HepG2 (cell line): ENCODE data around the gene MVB12A. TPM values are rescaled to one million over a fixed set of nuclear protein-coding genes. Genes with fewer than 3 reads are reported as not detected.

ENCODE experiments used
- ATAC-seq: fragments of 200-7000 bp; cut with Tn5 transposase; 3 replicates; pipeline ENCODE4 v1.9.1; 2020; ENCODE audit warnings: mild to moderate bottlenecking, moderate library complexity
- BruUV-seq: library from RNA; stranded (reverse); fragments of 400-500 nt; replicated peaks from 2 replicates; lab custom pipeline; 2021; lab: Mats Ljungman, UMichigan
- CTCF ChIA-PET: fragments of 300-600 bp; formaldehyde crosslinking; extraction: SDS; loops from one replicate; lab custom pipeline; 2021; ENCODE audit warnings: low total read pairs, inconsistent platforms, low intra/inter-chr PET ratio; lab: Yijun Ruan, JAX
- POLR2A ChIA-PET: fragments of 350-600 bp; sonication (Branson Sonifier 250); formaldehyde crosslinking; loops from one replicate; lab custom pipeline; 2020; ENCODE audit warnings: antibody characterized with exemption, inconsistent platforms; lab: Yijun Ruan, JAX
- DNase-seq: peaks from one replicate; pipeline ENCODE4 v3.0.0-alpha.2; 2015; ENCODE audit warnings: low spot score
- FAIRE-seq: peaks from 3 replicates; lab custom pipeline; 2011; peaks lifted over from hg19 to GRCh38; lab: Jason Lieb, UNC
- H2AFZ ChIP-seq: one replicate; pipeline ENCODE4 v1.6.1; 2011; ENCODE audit warnings: low read length, inconsistent platforms
- H3K27ac ChIP-seq: fragments of 300-600 bp; 3 replicates; pipeline ENCODE4 v1.8.0; 2011; ENCODE audit warnings: mixed run types, mild to moderate bottlenecking, mixed read lengths, low read length, inconsistent platforms; ENCODE audit not compliant: insufficient read depth; ENCODE audit errors: extremely low read length
- H3K27me3 ChIP-seq, 2 experiments: fragments of 200-600 bp in 1 of 2; 2 replicates in 1 of 2; 3 replicates in 1 of 2; pipeline versions ENCODE4 v1.6.0 to v1.8.0; 2011; ENCODE audit warnings: low read length in 2 of 2, mild to moderate bottlenecking in 2 of 2, moderate library complexity in 2 of 2, inconsistent platforms in 1 of 2; ENCODE audit not compliant: insufficient read depth in 2 of 2, control insufficient read depth in 1 of 2
- H3K36me3 ChIP-seq, 2 experiments: fragments of 200-600 bp in 1 of 2; replicated peaks in 1 of 2; 2 replicates in 1 of 2; 3 replicates in 1 of 2; pipeline versions ENCODE4 v1.5.1 to v1.8.0; 2011; ENCODE audit warnings: low read length in 2 of 2, inconsistent platforms in 1 of 2; ENCODE audit not compliant: insufficient read depth in 2 of 2, control insufficient read depth in 1 of 2
- H3K4me1 ChIP-seq: 2 replicates; pipeline ENCODE4 v1.5.1; 2012; ENCODE audit warnings: low read length, inconsistent platforms; ENCODE audit not compliant: insufficient read depth
- H3K4me2 ChIP-seq: 2 replicates; pipeline ENCODE4 v1.6.0; 2011; ENCODE audit warnings: low read depth, low read length, inconsistent platforms
- H3K4me3 ChIP-seq, 3 experiments: fragments of 200-600 bp in 1 of 3; sonication (generic), shearing (Covaris generic) in 1 of 3; replicated peaks in 1 of 3; 2 replicates each; pipeline ENCODE4 v1.5.1; 2011 to 2016; ENCODE audit warnings: low read length in 3 of 3, inconsistent platforms in 2 of 3, low read depth in 2 of 3, mild to moderate bottlenecking in 2 of 3, control low read depth in 1 of 3, mixed read lengths in 1 of 3; ENCODE audit not compliant: insufficient read depth in 1 of 3
- H3K79me2 ChIP-seq: one replicate; pipeline ENCODE4 v1.6.1; 2011; ENCODE audit warnings: low read length, inconsistent platforms; ENCODE audit not compliant: insufficient read depth
- H3K9ac ChIP-seq: 2 replicates; pipeline ENCODE4 v1.6.0; 2011; ENCODE audit warnings: mild to moderate bottlenecking, low read depth, low read length, inconsistent platforms; ENCODE audit not compliant: insufficient read depth
- H3K9me3 ChIP-seq: 2 replicates; pipeline ENCODE4 v1.5.1; 2012; ENCODE audit warnings: mild to moderate bottlenecking, low read length
- H4K20me1 ChIP-seq: 2 replicates; pipeline ENCODE4 v1.6.0; 2011; ENCODE audit warnings: inconsistent platforms, mild to moderate bottlenecking, low read length, moderate library complexity; ENCODE audit not compliant: insufficient read depth
- HNF1A ChIP-seq, 2 experiments: sonication (generic) in 1 of 2; formaldehyde crosslinking in 1 of 2; IDR thresholded peaks; 2 replicates each; pipeline versions ENCODE4 v1.4.0 to v1.6.1; 2016 to 2020; ENCODE audit warnings: borderline replicate concordance in 1 of 2, low read depth in 1 of 2, mild to moderate bottlenecking in 1 of 2, missing genetic modification reagents in 1 of 2
- ZNF615 ChIP-seq: sonication (generic); formaldehyde crosslinking; IDR thresholded peaks from 2 replicates; pipeline ENCODE4 v1.5.0; 2020; ENCODE audit warnings: mild to moderate bottlenecking, missing genetic modification reagents, borderline replicate concordance
- WGBS: methylation state at CpG from one replicate; pipeline ENCODE4 v1.1.6; 2017; ENCODE audit warnings: low lambda C conversion rate; 5-methylcytosine and 5-hydroxymethylcytosine counted together
- in situ Hi-C: cut with HindIII; loops from 2 replicates; pipeline ENCODE4 v1.10.0; 2017; ENCODE audit warnings: low pct_unique_long_range_greater_than_20kb; ENCODE audit not compliant: extremely low pct_ligation_motif_present
- intact Hi-C: fragments of 100-400 bp; cut with micrococcal nuclease; formaldehyde crosslinking; loops from one replicate; pipeline ENCODE4 v1.10.0; 2022; ENCODE audit not compliant: unreplicated experiment
- polyA plus RNA-seq, 8 experiments: library from polyadenylated mRNA; depleted of rRNA in 3 of 8; stranded (reverse) in 7 of 8; unstranded in 1 of 8; fragments of >200 nt; fragmentation: Illumina TruSeq in 4 of 8; extraction: Trizol in 4 of 8; gene quantifications; 2 replicates each; pipeline versions ENCODE4 v1.2.1 to v1.2.3, GENCODE V29; 2011 to 2016; ENCODE audit warnings: low read depth in 4 of 8, missing spikeins in 1 of 8, mixed read lengths in 1 of 8; ENCODE audit not compliant: insufficient read depth in 1 of 8
- total RNA-seq, 5 experiments: library from RNA; depleted of rRNA; stranded (reverse); fragments of >200 nt; fragmentation: Illumina TruSeq; extraction: Trizol; gene quantifications; 2 replicates each; pipeline ENCODE4 v1.2.3, GENCODE V29; 2016; ENCODE audit warnings: low read depth in 1 of 5
- TF ChIP-seq, protein P1 (sequence below): sonication (generic); formaldehyde crosslinking; IDR thresholded peaks from 2 replicates; pipeline ENCODE4 v1.4.0; 2020; ENCODE audit warnings: missing genetic modification reagents

The MVB12A gene
- total and polyA plus RNA-seq, 2 of the 13 experiments (the other 11 are each of a cell fraction or from before 2014, with no cell fraction given): 35.7 to 36.1 TPM

GRCh38 chr19:17447704-17448130, 27.9 kb downstream of the MVB12A start:
- TF ChIP-seq, protein P1, sequence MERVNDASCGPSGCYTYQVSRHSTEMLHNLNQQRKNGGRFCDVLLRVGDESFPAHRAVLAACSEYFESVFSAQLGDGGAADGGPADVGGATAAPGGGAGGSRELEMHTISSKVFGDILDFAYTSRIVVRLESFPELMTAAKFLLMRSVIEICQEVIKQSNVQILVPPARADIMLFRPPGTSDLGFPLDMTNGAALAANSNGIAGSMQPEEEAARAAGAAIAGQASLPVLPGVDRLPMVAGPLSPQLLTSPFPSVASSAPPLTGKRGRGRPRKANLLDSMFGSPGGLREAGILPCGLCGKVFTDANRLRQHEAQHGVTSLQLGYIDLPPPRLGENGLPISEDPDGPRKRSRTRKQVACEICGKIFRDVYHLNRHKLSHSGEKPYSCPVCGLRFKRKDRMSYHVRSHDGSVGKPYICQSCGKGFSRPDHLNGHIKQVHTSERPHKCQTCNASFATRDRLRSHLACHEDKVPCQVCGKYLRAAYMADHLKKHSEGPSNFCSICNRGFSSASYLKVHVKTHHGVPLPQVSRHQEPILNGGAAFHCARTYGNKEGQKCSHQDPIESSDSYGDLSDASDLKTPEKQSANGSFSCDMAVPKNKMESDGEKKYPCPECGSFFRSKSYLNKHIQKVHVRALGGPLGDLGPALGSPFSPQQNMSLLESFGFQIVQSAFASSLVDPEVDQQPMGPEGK (CRISPR knock-in tag): peak; percentile 30; the same call in 1 of the 2 replicates
- no peak for TF ChIP-seq HNF1A (IDR thresholded peaks at IDR 0.05; ENCODE audit: low read depth)
- 0 out of 2 replicates have a peak, but pooled peaks have one; percentile 19 for TF ChIP-seq HNF1A (CRISPR knock-in tag; IDR thresholded peaks at IDR 0.05; ENCODE audit: borderline replicate concordance)
- no peak for TF ChIP-seq ZNF615 (CRISPR knock-in tag)
- TF ChIP-seq, all 625 proteins: peak for 2
- peak; percentile 40 for ATAC-seq
- FAIRE-seq: no peak
- no peaks in the 10 kb centered on the region for H3K9me3 ChIP-seq
- in situ Hi-C loops (no loop called here), intact Hi-C loops (loop anchor here (1.0 kb wide), 1 partner anchor 21 kb away; no protein-coding TSS in a partner anchor)
- no TSS peak for BruUV-seq
- 0 out of 2 replicates have a peak, but pooled peaks cover 7% of the 10 kb centered on the region for H3K4me1 ChIP-seq
- no peaks in the 10 kb centered on the region for H3K36me3 ChIP-seq
- no peak overlapping the region for H3K9ac ChIP-seq
- H3K4me3 ChIP-seq: peak overlapping the region in 2 of 3 experiments; percentile 47 to 69; a peak in 3 of 6 replicates
- 26% methylated on average over 2 of the region's 5 CpGs for WGBS
- H3K79me2 ChIP-seq: no peaks in the 10 kb centered on the region
- no peak for DNase-seq
- peak overlapping the region; percentile 71 for H3K4me2 ChIP-seq
- no peak overlapping the region for H2AFZ ChIP-seq
- no peaks in the 10 kb centered on the region; a peak in 1 of 5 replicates for H3K27me3 ChIP-seq
- ChIA-PET POLR2A (interaction anchor here (1.1 kb wide), 1 partner anchor 41 kb away, joined by 3 read pairs; no protein-coding TSS in a partner anchor), CTCF (no interaction called here)
- H4K20me1 ChIP-seq: no peaks in the 10 kb centered on the region
- no peak overlapping the region for H3K27ac ChIP-seq
